ENCODE data around the gene LCE3B. TPM values are rescaled to one million over a fixed set of nuclear protein-coding genes. Genes with fewer than 3 reads are reported as not detected.

LCE3B gene
- polyA plus RNA-seq, 1 donor from 2014 or later, result not detected

DNA sequence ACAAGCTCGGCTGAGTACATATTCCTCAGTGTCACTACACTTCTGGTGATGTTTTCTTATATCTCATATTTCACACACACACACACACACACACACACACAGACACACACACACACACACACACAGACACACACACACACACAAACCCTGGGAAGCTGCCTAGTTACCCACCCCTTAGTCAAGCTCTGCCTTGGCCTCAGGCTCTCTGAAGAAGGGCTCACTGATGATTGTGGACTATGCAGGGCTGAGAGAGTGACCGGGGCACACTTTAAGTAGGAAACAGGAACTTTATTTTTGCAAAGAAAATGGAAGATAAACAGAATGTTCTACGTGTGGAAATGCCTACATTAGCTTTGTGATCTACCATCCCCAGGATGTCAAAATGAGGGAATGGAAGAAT, 30.3 kb downstream of the LCE3B start:
- Histone ChIP-seq H4K20me1 (ENCODE audit: insufficient read depth) (no peaks in the 10 kb centered on the region), H3K4me2 (ENCODE audit: low read length) (no peak overlapping the region), H3K9ac (ENCODE audit: low read length) (no peak overlapping the region), H3K27me3 (ENCODE audit: insufficient read depth, low read depth, low read length) (no peaks in the 10 kb centered on the region), H3K4me3 (ENCODE audit: low read length) (no peak overlapping the region), H3K27ac (ENCODE audit: low read length) (no peak overlapping the region), H3K36me3 (ENCODE audit: insufficient read depth, low read length) (no peaks in the 10 kb centered on the region), H3F3A (ENCODE audit: insufficient read depth, low read length, poor library complexity, severe bottlenecking) (no peaks in the 10 kb centered on the region), H2AFZ (ENCODE audit: low read depth, low read length) (no peak overlapping the region), H3K79me2 (replicated peaks; ENCODE audit: insufficient read depth, low read length) (no peaks in the 10 kb centered on the region), H3K9me2 (ENCODE audit: insufficient read depth, low read length) (no peaks in the 10 kb centered on the region), H3K9me3 (ENCODE audit: low read length) (peaks cover 7% of the 10 kb centered on the region)
- TF ChIP-seq RAD21 (conservative IDR thresholded peaks at IDR 0.05) (no peak), TAF1 (IDR thresholded peaks at IDR 0.05; ENCODE audit: low read depth) (no peak), POLR2AphosphoS5 (IDR thresholded peaks at IDR 0.05) (no peak), EZH2 (IDR thresholded peaks at IDR 0.05; ENCODE audit: borderline replicate concordance, insufficient read depth, low read length, poor library complexity, severe bottlenecking) (no peak), SMC3 (conservative IDR thresholded peaks at IDR 0.05; ENCODE audit: poor library complexity) (no peak), MXI1 (conservative IDR thresholded peaks at IDR 0.05; ENCODE audit: poor library complexity, severe bottlenecking) (no peak), EP300 (conservative IDR thresholded peaks at IDR 0.05; ENCODE audit: poor library complexity, severe bottlenecking) (no peak)
- TF ChIP-seq, protein P1, sequence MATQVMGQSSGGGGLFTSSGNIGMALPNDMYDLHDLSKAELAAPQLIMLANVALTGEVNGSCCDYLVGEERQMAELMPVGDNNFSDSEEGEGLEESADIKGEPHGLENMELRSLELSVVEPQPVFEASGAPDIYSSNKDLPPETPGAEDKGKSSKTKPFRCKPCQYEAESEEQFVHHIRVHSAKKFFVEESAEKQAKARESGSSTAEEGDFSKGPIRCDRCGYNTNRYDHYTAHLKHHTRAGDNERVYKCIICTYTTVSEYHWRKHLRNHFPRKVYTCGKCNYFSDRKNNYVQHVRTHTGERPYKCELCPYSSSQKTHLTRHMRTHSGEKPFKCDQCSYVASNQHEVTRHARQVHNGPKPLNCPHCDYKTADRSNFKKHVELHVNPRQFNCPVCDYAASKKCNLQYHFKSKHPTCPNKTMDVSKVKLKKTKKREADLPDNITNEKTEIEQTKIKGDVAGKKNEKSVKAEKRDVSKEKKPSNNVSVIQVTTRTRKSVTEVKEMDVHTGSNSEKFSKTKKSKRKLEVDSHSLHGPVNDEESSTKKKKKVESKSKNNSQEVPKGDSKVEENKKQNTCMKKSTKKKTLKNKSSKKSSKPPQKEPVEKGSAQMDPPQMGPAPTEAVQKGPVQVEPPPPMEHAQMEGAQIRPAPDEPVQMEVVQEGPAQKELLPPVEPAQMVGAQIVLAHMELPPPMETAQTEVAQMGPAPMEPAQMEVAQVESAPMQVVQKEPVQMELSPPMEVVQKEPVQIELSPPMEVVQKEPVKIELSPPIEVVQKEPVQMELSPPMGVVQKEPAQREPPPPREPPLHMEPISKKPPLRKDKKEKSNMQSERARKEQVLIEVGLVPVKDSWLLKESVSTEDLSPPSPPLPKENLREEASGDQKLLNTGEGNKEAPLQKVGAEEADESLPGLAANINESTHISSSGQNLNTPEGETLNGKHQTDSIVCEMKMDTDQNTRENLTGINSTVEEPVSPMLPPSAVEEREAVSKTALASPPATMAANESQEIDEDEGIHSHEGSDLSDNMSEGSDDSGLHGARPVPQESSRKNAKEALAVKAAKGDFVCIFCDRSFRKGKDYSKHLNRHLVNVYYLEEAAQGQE (IDR thresholded peaks at IDR 0.05; ENCODE audit: borderline replicate concordance), result no peak
- TF ChIP-seq, protein P2, sequence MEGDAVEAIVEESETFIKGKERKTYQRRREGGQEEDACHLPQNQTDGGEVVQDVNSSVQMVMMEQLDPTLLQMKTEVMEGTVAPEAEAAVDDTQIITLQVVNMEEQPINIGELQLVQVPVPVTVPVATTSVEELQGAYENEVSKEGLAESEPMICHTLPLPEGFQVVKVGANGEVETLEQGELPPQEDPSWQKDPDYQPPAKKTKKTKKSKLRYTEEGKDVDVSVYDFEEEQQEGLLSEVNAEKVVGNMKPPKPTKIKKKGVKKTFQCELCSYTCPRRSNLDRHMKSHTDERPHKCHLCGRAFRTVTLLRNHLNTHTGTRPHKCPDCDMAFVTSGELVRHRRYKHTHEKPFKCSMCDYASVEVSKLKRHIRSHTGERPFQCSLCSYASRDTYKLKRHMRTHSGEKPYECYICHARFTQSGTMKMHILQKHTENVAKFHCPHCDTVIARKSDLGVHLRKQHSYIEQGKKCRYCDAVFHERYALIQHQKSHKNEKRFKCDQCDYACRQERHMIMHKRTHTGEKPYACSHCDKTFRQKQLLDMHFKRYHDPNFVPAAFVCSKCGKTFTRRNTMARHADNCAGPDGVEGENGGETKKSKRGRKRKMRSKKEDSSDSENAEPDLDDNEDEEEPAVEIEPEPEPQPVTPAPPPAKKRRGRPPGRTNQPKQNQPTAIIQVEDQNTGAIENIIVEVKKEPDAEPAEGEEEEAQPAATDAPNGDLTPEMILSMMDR (IDR thresholded peaks at IDR 0.05; ENCODE audit: poor library complexity, severe bottlenecking), result no peak

DNA sequence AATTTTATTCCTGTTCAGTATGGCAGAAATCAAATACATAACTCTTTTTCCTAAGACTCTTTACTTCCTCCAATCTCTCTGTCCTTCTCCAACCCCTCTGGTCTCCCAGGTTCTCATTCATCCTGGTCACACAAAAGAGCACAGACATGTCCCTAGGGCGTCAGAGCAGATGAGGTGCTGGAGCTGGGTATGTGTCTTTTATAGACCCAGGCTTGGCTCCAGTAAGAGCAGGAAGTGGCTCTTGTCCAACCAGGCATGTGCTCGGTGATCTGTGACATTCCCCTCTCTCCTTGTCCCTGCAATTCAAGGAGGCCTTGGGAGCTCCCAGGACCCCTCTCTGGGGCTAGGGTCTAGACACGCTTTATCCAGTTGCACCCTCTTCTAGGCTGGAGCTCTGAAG, 31.5 kb downstream of the LCE3B start:
- H2AFZ ChIP-seq (ENCODE audit: low read depth, low read length), result no peak overlapping the region
- no peaks in the 10 kb centered on the region for H3F3A ChIP-seq (ENCODE audit: insufficient read depth, low read length, poor library complexity, severe bottlenecking)
- H4K20me1 ChIP-seq (ENCODE audit: insufficient read depth), result no peaks in the 10 kb centered on the region
- peaks cover 7% of the 10 kb centered on the region for H3K9me3 ChIP-seq (ENCODE audit: low read length)
- H3K27me3 ChIP-seq (ENCODE audit: insufficient read depth, low read depth, low read length), result no peaks in the 10 kb centered on the region
- TF ChIP-seq, protein P1 (IDR thresholded peaks at IDR 0.05; ENCODE audit: borderline replicate concordance), result no peak
- no peak for TF ChIP-seq EZH2 (IDR thresholded peaks at IDR 0.05; ENCODE audit: borderline replicate concordance, insufficient read depth, low read length, poor library complexity, severe bottlenecking)
- no peak overlapping the region for H3K9ac ChIP-seq (ENCODE audit: low read length)
- H3K4me3 ChIP-seq (ENCODE audit: low read length), result no peak overlapping the region
- H3K4me2 ChIP-seq (ENCODE audit: low read length), result no peak overlapping the region
- no peak overlapping the region for H3K27ac ChIP-seq (ENCODE audit: low read length)
- H3K79me2 ChIP-seq (replicated peaks; ENCODE audit: insufficient read depth, low read length), result no peaks in the 10 kb centered on the region
- no peaks in the 10 kb centered on the region for H3K36me3 ChIP-seq (ENCODE audit: insufficient read depth, low read length)
- H3K9me2 ChIP-seq (ENCODE audit: insufficient read depth, low read length), result no peaks in the 10 kb centered on the region

All from neural cell (in vitro differentiated cells).